Measurements from ENCODE around the gene ISG20. TPM values are rescaled to one million over a fixed set of nuclear protein-coding genes. Genes with fewer than 3 reads are reported as not detected.

ISG20 gene
- total and polyA plus RNA-seq, 2 donors from 2014 or later: 7.3 to 25.5 TPM

- H3K27ac ChIP-seq (ENCODE audit: low read depth in 2 of 2, low read length in 2 of 2): no peak overlapping the region
- TF ChIP-seq CTCF (IDR thresholded peaks at IDR 0.05; ENCODE audit: borderline replicate concordance, extremely low read depth, insufficient read depth): no peak
- FAIRE-seq: no peak
Measured at GRCh38 chr15:88681610-88682221, 42.9 kb downstream of the ISG20 start.

GRCh38 chr15:88684345-88684744, 45.5 kb downstream of the ISG20 start:
- peaks cover 0 to 4% (median 0%) of the 10 kb centered on the region in 3 donors for H3K9me3 ChIP-seq (ENCODE audit: control insufficient read depth in 2 of 3, insufficient read depth in 1 of 3, low read length in 3 of 3)
- no peak overlapping the region for H3K9ac ChIP-seq (ENCODE audit: low read length in 3 of 3)
- no peaks in the 10 kb centered on the region for H3K36me3 ChIP-seq (ENCODE audit: control insufficient read depth in 2 of 3, insufficient read depth in 3 of 3, low read length in 3 of 3)
- no peak overlapping the region for H3K27ac ChIP-seq (ENCODE audit: low read depth in 2 of 2, low read length in 2 of 2)
- no peak for TF ChIP-seq CTCF (IDR thresholded peaks at IDR 0.05; ENCODE audit: borderline replicate concordance, extremely low read depth, insufficient read depth)
- DNase-seq (no peak), FAIRE-seq (no peak)
- no peaks in the 10 kb centered on the region for H3K27me3 ChIP-seq (ENCODE audit: control insufficient read depth, insufficient read depth, low read length)
- H3K4me1 ChIP-seq (ENCODE audit: control insufficient read depth in 2 of 3, insufficient read depth in 2 of 3, low read depth in 1 of 3, low read length in 3 of 3): no peaks in the 10 kb centered on the region
- intact Hi-C loops (cut with DNase I): no loop called here
- no peak overlapping the region for H3K4me3 ChIP-seq (ENCODE audit: low read length in 3 of 3)

More at GRCh38 chr15:88681610-88682221, 42.9 kb downstream of the ISG20 start:
- no peaks in the 10 kb centered on the region for H3K36me3 ChIP-seq (ENCODE audit: control insufficient read depth in 2 of 3, insufficient read depth in 3 of 3, low read length in 3 of 3)
- H3K4me1 ChIP-seq (ENCODE audit: control insufficient read depth in 2 of 3, insufficient read depth in 2 of 3, low read depth in 1 of 3, low read length in 3 of 3): no peaks in the 10 kb centered on the region
- H3K27me3 ChIP-seq (ENCODE audit: control insufficient read depth, insufficient read depth, low read length): no peaks in the 10 kb centered on the region
- no peaks in the 10 kb centered on the region for H3K9me3 ChIP-seq (ENCODE audit: control insufficient read depth in 2 of 3, insufficient read depth in 1 of 3, low read length in 3 of 3)
- H3K4me3 ChIP-seq (ENCODE audit: low read length in 3 of 3): no peak overlapping the region
- peak in 1 of 5 donors; percentile 10 for DNase-seq
- intact Hi-C loops (cut with DNase I): no loop called here
- H3K9ac ChIP-seq (ENCODE audit: low read length in 3 of 3): no peak overlapping the region

- intact Hi-C loops (cut with DNase I): no loop called here
- no peak overlapping the region for H3K9ac ChIP-seq (ENCODE audit: low read length in 3 of 3)
- no peak for TF ChIP-seq CTCF (IDR thresholded peaks at IDR 0.05; ENCODE audit: borderline replicate concordance, extremely low read depth, insufficient read depth)
- H3K4me3 ChIP-seq (ENCODE audit: low read length in 3 of 3): no peak overlapping the region
- no peaks in the 10 kb centered on the region for H3K27me3 ChIP-seq (ENCODE audit: control insufficient read depth, insufficient read depth, low read length)
- FAIRE-seq: no peak
- DNase-seq: no peak
- H3K27ac ChIP-seq (ENCODE audit: low read depth in 2 of 2, low read length in 2 of 2): no peak overlapping the region
- H3K36me3 ChIP-seq (ENCODE audit: control insufficient read depth in 2 of 3, insufficient read depth in 3 of 3, low read length in 3 of 3): no peaks in the 10 kb centered on the region
- H3K9me3 ChIP-seq (ENCODE audit: control insufficient read depth in 2 of 3, insufficient read depth in 1 of 3, low read length in 3 of 3): peaks cover 0 to 4% (median 0%) of the 10 kb centered on the region in 3 donors
- H3K4me1 ChIP-seq (ENCODE audit: control insufficient read depth in 2 of 3, insufficient read depth in 2 of 3, low read depth in 1 of 3, low read length in 3 of 3): no peaks in the 10 kb centered on the region
Measured at GRCh38 chr15:88686166-88686565, 47.4 kb downstream of the ISG20 start.

Measured in kidney (tissue), 14 donors.